Uterus (tissue), 4 donors: Measurements from ENCODE around the gene TAS2R9. TPM values are rescaled to one million over a fixed set of nuclear protein-coding genes. Genes with fewer than 3 reads are reported as not detected.

Experiments
- small RNA-seq: library from RNA; depleted of rRNA; stranded (forward); fragments of <200 nt; gene quantifications from one replicate; pipeline ENCODE3, GENCODE V24; 2016
- total RNA-seq, 4 donors: library from RNA; depleted of rRNA in 3 of 4; stranded (reverse); fragments of >200 nt in 3 of 4; gene quantifications; one replicate each; pipeline versions ENCODE4 v1.1.0 to v1.2.4, GENCODE V29; 2014 to 2023
- donor health status: DM: yes; HTN: yes; CAD: no.

TAS2R9 gene
- total RNA-seq, 4 donors from 2014 or later: 0.28 TPM; not detected in 3

Small RNA genes within 50 kb of the gene (small RNA-seq; reads per million reads assigned to genes)
- not detected for gene PRR4

Other genes with a start within 250 kb of the TAS2R9 start
- gene MAGOHB, start 196.6 kb downstream of the TAS2R9 start, total RNA-seq: 10 to 100 TPM; 21.0 to 55.3 (median 24.1) TPM
- gene STYK1, start 136.1 kb downstream of the TAS2R9 start, total RNA-seq: 1 to 10 TPM in 1 of 4 donors, under 1 TPM in 1, not detected in 2; 0.62 to 2.1 TPM
- gene YBX3, start 86.8 kb downstream of the TAS2R9 start, total RNA-seq: 100 to 1,000 TPM in 3 of 4 donors, 10 to 100 TPM in 1; 49.4 to 372 (median 216) TPM
- under 1 TPM in 1 of 4 donors, not detected in 3; 0.28 TPM for gene TAS2R7, start 7.5 kb downstream of the TAS2R9 start, total RNA-seq
- under 1 TPM in 1 of 4 donors, not detected in 3; 0.49 TPM for gene TAS2R8, start 2.9 kb downstream of the TAS2R9 start, total RNA-seq
- 1 to 10 TPM in 2 of 4 donors, not detected in 2; 2.3 to 5.2 TPM for gene TAS2R10, start 16.2 kb upstream of the TAS2R9 start, total RNA-seq
- gene PRR4, start 39.3 kb upstream of the TAS2R9 start, total RNA-seq: 10 to 100 TPM in 1 of 4 donors, 1 to 10 TPM in 2, not detected in 1; 3.0 to 11.0 (median 7.9) TPM
- 10 to 100 TPM; 13.1 to 84.0 (median 57.5) TPM for gene PRH1, start 74.1 kb upstream of the TAS2R9 start, total RNA-seq
- 10 to 100 TPM in 1 of 4 donors, 1 to 10 TPM in 2, under 1 TPM in 1; 0.51 to 11.3 (median 4.3) TPM for gene TAS2R13, start 99.4 kb upstream of the TAS2R9 start, total RNA-seq
- gene PRH2, start 119.1 kb upstream of the TAS2R9 start, total RNA-seq: not detected
- gene TAS2R14, start 129.1 kb upstream of the TAS2R9 start, total RNA-seq: 10 to 100 TPM in 1 of 4 donors, 1 to 10 TPM in 2, under 1 TPM in 1; 0.26 to 21.1 (median 9.1) TPM
- gene TAS2R50, start 176.7 kb upstream of the TAS2R9 start, total RNA-seq: 10 to 100 TPM in 1 of 4 donors, 1 to 10 TPM in 2, not detected in 1; 1.2 to 20.0 (median 5.8) TPM
- 10 to 100 TPM in 1 of 4 donors, 1 to 10 TPM in 2, under 1 TPM in 1; 0.77 to 24.1 (median 4.8) TPM for gene TAS2R20, start 188.1 kb upstream of the TAS2R9 start, total RNA-seq
- gene TAS2R19, start 212.5 kb upstream of the TAS2R9 start, total RNA-seq: 10 to 100 TPM in 2 of 4 donors, 1 to 10 TPM in 2; 2.6 to 32.1 (median 8.2) TPM
- 10 to 100 TPM in 3 of 4 donors, under 1 TPM in 1; 0.59 to 30.8 (median 15.7) TPM for gene TAS2R31, start 221.2 kb upstream of the TAS2R9 start, total RNA-seq